Measurements from ENCODE around the gene RC3H1. TPM values are rescaled to one million over a fixed set of nuclear protein-coding genes. Genes with fewer than 3 reads are reported as not detected.

Gene RC3H1
- total and polyA plus RNA-seq, 2 experiments from 2014 or later = 7.7 to 28.1 TPM

- no peaks in the 10 kb centered on the region for H3K36me3 ChIP-seq
- H3K27ac ChIP-seq = no peak overlapping the region
- H3K4me1 ChIP-seq (ENCODE audit: low read depth) = no peaks in the 10 kb centered on the region
- no peak for DNase-seq (ENCODE audit: low read depth in 1 of 2, low spot score in 1 of 2)
- no peak for TF ChIP-seq CTCF (IDR thresholded peaks at IDR 0.05; ENCODE audit: low read depth, low read length)
- H3K27me3 ChIP-seq = no peaks in the 10 kb centered on the region
- H3K4me3 ChIP-seq = no peak overlapping the region
- H3K9me3 ChIP-seq (ENCODE audit: low read depth) = no peaks in the 10 kb centered on the region
These were observed 109.0 kb downstream of the RC3H1 start for GRCh38 chr1:173913111-173913510.

- H3K36me3 ChIP-seq = no peaks in the 10 kb centered on the region
- no peaks in the 10 kb centered on the region for H3K27me3 ChIP-seq
- no peak for DNase-seq (ENCODE audit: low read depth in 1 of 2, low spot score in 1 of 2)
- H3K4me1 ChIP-seq (ENCODE audit: low read depth) = no peaks in the 10 kb centered on the region
- no peaks in the 10 kb centered on the region for H3K9me3 ChIP-seq (ENCODE audit: low read depth)
- TF ChIP-seq CTCF (IDR thresholded peaks at IDR 0.05; ENCODE audit: low read depth, low read length) = no peak
- no peak overlapping the region for H3K4me3 ChIP-seq
- H3K27ac ChIP-seq = no peak overlapping the region
These were observed 118.2 kb downstream of the RC3H1 start for GRCh38 chr1:173903827-173904531.

GRCh38 chr1:173900992-173901391, 121.2 kb downstream of the RC3H1 start:
- DNase-seq (ENCODE audit: low read depth in 1 of 2, low spot score in 1 of 2) = no peak
- Histone ChIP-seq H3K27me3 (no peaks in the 10 kb centered on the region), H3K36me3 (no peaks in the 10 kb centered on the region), H3K4me3 (no peak overlapping the region), H3K9me3 (ENCODE audit: low read depth) (no peaks in the 10 kb centered on the region), H3K27ac (no peak overlapping the region), H3K4me1 (ENCODE audit: low read depth) (no peaks in the 10 kb centered on the region)
- no peak for TF ChIP-seq CTCF (IDR thresholded peaks at IDR 0.05; ENCODE audit: low read depth, low read length)

GRCh38 chr1:173900427-173900826, 121.7 kb downstream of the RC3H1 start:
- no peak overlapping the region for H3K27ac ChIP-seq
- DNase-seq (ENCODE audit: low read depth in 1 of 2, low spot score in 1 of 2) = no peak
- no peak for TF ChIP-seq CTCF (IDR thresholded peaks at IDR 0.05; ENCODE audit: low read depth, low read length)
- H3K27me3 ChIP-seq = no peaks in the 10 kb centered on the region
- H3K4me3 ChIP-seq = no peak overlapping the region
- no peaks in the 10 kb centered on the region for H3K9me3 ChIP-seq (ENCODE audit: low read depth)
- H3K36me3 ChIP-seq = no peaks in the 10 kb centered on the region
- H3K4me1 ChIP-seq (ENCODE audit: low read depth) = no peaks in the 10 kb centered on the region

- Histone ChIP-seq H3K4me1 (ENCODE audit: low read depth) (no peaks in the 10 kb centered on the region), H3K9me3 (ENCODE audit: low read depth) (no peaks in the 10 kb centered on the region), H3K4me3 (no peak overlapping the region), H3K36me3 (no peaks in the 10 kb centered on the region), H3K27ac (no peak overlapping the region), H3K27me3 (no peaks in the 10 kb centered on the region)
- no peak for TF ChIP-seq CTCF (IDR thresholded peaks at IDR 0.05; ENCODE audit: low read depth, low read length)
- no peak for DNase-seq (ENCODE audit: low read depth in 1 of 2, low spot score in 1 of 2)
These were observed 128.0 kb downstream of the RC3H1 start for GRCh38 chr1:173894189-173894588.
